ENCODE results near the gene CREG1. TPM values are rescaled to one million over a fixed set of nuclear protein-coding genes. Genes with fewer than 3 reads are reported as not detected.

The CREG1 gene
- total RNA-seq, 1 donor from 2014 or later: 19.2 TPM

- Mint-ChIP-seq H3K4me1 (ENCODE audit: unreplicated experiment) (no peaks in the 10 kb centered on the region), H3K27ac (ENCODE audit: unreplicated experiment) (no peak overlapping the region), H3K36me3 (ENCODE audit: unreplicated experiment) (no peaks in the 10 kb centered on the region), H3K27me3 (ENCODE audit: unreplicated experiment) (peaks cover 53% of the 10 kb centered on the region), H3K4me3 (ENCODE audit: unreplicated experiment) (no peak overlapping the region), H3K9me3 (ENCODE audit: unreplicated experiment) (no peaks in the 10 kb centered on the region)
- DNase-seq (ENCODE audit: extremely low spot score, unreplicated experiment): no peak
- TF ChIP-seq CTCF (IDR thresholded peaks at IDR 0.05): no peak
These were observed 20.4 kb downstream of the CREG1 start for GRCh38 chr1:167532964-167533824.

GRCh38 chr1:167532375-167532774 is 21.2 kb downstream of the CREG1 start:
- H3K36me3 Mint-ChIP-seq (ENCODE audit: unreplicated experiment): no peaks in the 10 kb centered on the region
- H3K27ac Mint-ChIP-seq (ENCODE audit: unreplicated experiment): no peak overlapping the region
- no peak for TF ChIP-seq CTCF (IDR thresholded peaks at IDR 0.05)

GRCh38 chr1:167529829-167530474 is 23.6 kb downstream of the CREG1 start:
- no peak for DNase-seq (ENCODE audit: extremely low spot score, unreplicated experiment)
- Mint-ChIP-seq H3K9me3 (ENCODE audit: unreplicated experiment) (no peaks in the 10 kb centered on the region), H3K27ac (ENCODE audit: unreplicated experiment) (no peak overlapping the region), H3K36me3 (ENCODE audit: unreplicated experiment) (no peaks in the 10 kb centered on the region), H3K4me1 (ENCODE audit: unreplicated experiment) (no peaks in the 10 kb centered on the region), H3K4me3 (ENCODE audit: unreplicated experiment) (no peak overlapping the region), H3K27me3 (ENCODE audit: unreplicated experiment) (peaks cover 51% of the 10 kb centered on the region)
- no peak for TF ChIP-seq CTCF (IDR thresholded peaks at IDR 0.05)

More at GRCh38 chr1:167532375-167532774, 21.2 kb downstream of the CREG1 start:
- Mint-ChIP-seq H3K27me3 (ENCODE audit: unreplicated experiment) (peaks cover 54% of the 10 kb centered on the region), H3K9me3 (ENCODE audit: unreplicated experiment) (no peaks in the 10 kb centered on the region), H3K4me1 (ENCODE audit: unreplicated experiment) (no peaks in the 10 kb centered on the region), H3K4me3 (ENCODE audit: unreplicated experiment) (no peak overlapping the region)
- no peak for DNase-seq (ENCODE audit: extremely low spot score, unreplicated experiment)

GRCh38 chr1:167528057-167528728 is 25.4 kb downstream of the CREG1 start:
- no peak for DNase-seq (ENCODE audit: extremely low spot score, unreplicated experiment)
- Mint-ChIP-seq H3K27ac (ENCODE audit: unreplicated experiment) (no peak overlapping the region), H3K4me3 (ENCODE audit: unreplicated experiment) (no peak overlapping the region), H3K27me3 (ENCODE audit: unreplicated experiment) (peaks cover 57% of the 10 kb centered on the region), H3K9me3 (ENCODE audit: unreplicated experiment) (peaks cover 6% of the 10 kb centered on the region), H3K4me1 (ENCODE audit: unreplicated experiment) (no peaks in the 10 kb centered on the region), H3K36me3 (ENCODE audit: unreplicated experiment) (no peaks in the 10 kb centered on the region)
- no peak for TF ChIP-seq CTCF (IDR thresholded peaks at IDR 0.05)
